SK-N-SH treated with all-trans-retinoic acid at 6 μM for 48 hours (cell line): ENCODE data around the gene CACNA2D4.

Source experiments
- ATAC-seq: fragments of 200-7000 bp; cut with Tn5 transposase; 3 replicates; pipeline ENCODE4 v1.9.1; 2020; ENCODE audit warnings: mild to moderate bottlenecking, moderate library complexity
- ARNTL ChIP-seq: fragments of 450-650 bp; formaldehyde crosslinking; IDR thresholded peaks from 2 replicates; pipeline ENCODE4 v1.5.0; 2020; ENCODE audit warnings: low read depth, mild to moderate bottlenecking, moderate library complexity, borderline replicate concordance
- BACH2 ChIP-seq: fragments of 250-450 bp; sonication (Bioruptor Pico); IDR thresholded peaks from 2 replicates; pipeline ENCODE4 v1.9.0; 2021; ENCODE audit warnings: mild to moderate bottlenecking, borderline replicate concordance
- CREB5 ChIP-seq: fragments of 250-450 bp; sonication (Bioruptor Pico); IDR thresholded peaks from 2 replicates; pipeline ENCODE4 v1.5.1; 2020; ENCODE audit warnings: low read depth, mild to moderate bottlenecking, moderate library complexity
- ESRRG ChIP-seq: fragments of 250-450 bp; sonication (Bioruptor Pico); IDR thresholded peaks from 2 replicates; pipeline ENCODE4 v1.6.1; 2021; ENCODE audit warnings: mild to moderate bottlenecking
- ISL1 ChIP-seq: fragments of 250-450 bp; sonication (Bioruptor Pico); IDR thresholded peaks from 2 replicates; pipeline ENCODE4 v2.1.2; 2022; ENCODE audit warnings: mild to moderate bottlenecking, moderate library complexity
- SNAI2 ChIP-seq: fragments of 250-450 bp; sonication (Bioruptor Pico); IDR thresholded peaks from 2 replicates; pipeline ENCODE4 v1.5.0; 2020; ENCODE audit warnings: mild to moderate bottlenecking, moderate library complexity
- TCF4 ChIP-seq: fragments of 250-450 bp; sonication (Bioruptor Pico); IDR thresholded peaks from 2 replicates; pipeline ENCODE4 v1.8.0; 2021; ENCODE audit warnings: mild to moderate bottlenecking, moderate library complexity, borderline replicate concordance
- TOX ChIP-seq: fragments of 250-450 bp; sonication (Bioruptor Pico); IDR thresholded peaks from 2 replicates; pipeline ENCODE4 v1.8.0; 2021; ENCODE audit warnings: mild to moderate bottlenecking, moderate library complexity, borderline replicate concordance
- TSHZ2 ChIP-seq: fragments of 250-450 bp; sonication (Bioruptor Pico); IDR thresholded peaks from 2 replicates; pipeline ENCODE4 v1.5.0; 2020; ENCODE audit warnings: mild to moderate bottlenecking, moderate library complexity
- ZNF565 ChIP-seq: fragments of 450-650 bp; formaldehyde crosslinking; conservative IDR thresholded peaks from 2 replicates; pipeline ENCODE4 v1.5.0; 2020; ENCODE audit warnings: low read depth, mild to moderate bottlenecking, moderate library complexity
- ZNF70 ChIP-seq: fragments of 450-650 bp; formaldehyde crosslinking; IDR thresholded peaks from 2 replicates; pipeline ENCODE4 v1.5.0; 2020; ENCODE audit warnings: mild to moderate bottlenecking, moderate library complexity
- ZNF8 ChIP-seq: fragments of 450-650 bp; formaldehyde crosslinking; IDR thresholded peaks from 2 replicates; pipeline ENCODE4 v1.5.0; 2020; ENCODE audit warnings: mild to moderate bottlenecking, moderate library complexity
- TF ChIP-seq, protein P1 (sequence below): fragments of 250-450 bp; sonication (Bioruptor Pico); IDR thresholded peaks from 2 replicates; pipeline ENCODE4 v1.8.0; 2021; ENCODE audit warnings: low read depth, mild to moderate bottlenecking, moderate library complexity, borderline replicate concordance
- TF ChIP-seq, protein P2 (sequence below): fragments of 250-450 bp; sonication (Bioruptor Pico); IDR thresholded peaks from 2 replicates; pipeline ENCODE4 v1.8.0; 2020; ENCODE audit warnings: mild to moderate bottlenecking, moderate library complexity, borderline replicate concordance
- TF ChIP-seq, protein P3 (sequence below): fragments of 250-450 bp; sonication (Bioruptor Pico); IDR thresholded peaks from 2 replicates; pipeline ENCODE4 v1.5.1; 2021; ENCODE audit warnings: mild to moderate bottlenecking, moderate library complexity

CACNA2D4 gene

DNA sequence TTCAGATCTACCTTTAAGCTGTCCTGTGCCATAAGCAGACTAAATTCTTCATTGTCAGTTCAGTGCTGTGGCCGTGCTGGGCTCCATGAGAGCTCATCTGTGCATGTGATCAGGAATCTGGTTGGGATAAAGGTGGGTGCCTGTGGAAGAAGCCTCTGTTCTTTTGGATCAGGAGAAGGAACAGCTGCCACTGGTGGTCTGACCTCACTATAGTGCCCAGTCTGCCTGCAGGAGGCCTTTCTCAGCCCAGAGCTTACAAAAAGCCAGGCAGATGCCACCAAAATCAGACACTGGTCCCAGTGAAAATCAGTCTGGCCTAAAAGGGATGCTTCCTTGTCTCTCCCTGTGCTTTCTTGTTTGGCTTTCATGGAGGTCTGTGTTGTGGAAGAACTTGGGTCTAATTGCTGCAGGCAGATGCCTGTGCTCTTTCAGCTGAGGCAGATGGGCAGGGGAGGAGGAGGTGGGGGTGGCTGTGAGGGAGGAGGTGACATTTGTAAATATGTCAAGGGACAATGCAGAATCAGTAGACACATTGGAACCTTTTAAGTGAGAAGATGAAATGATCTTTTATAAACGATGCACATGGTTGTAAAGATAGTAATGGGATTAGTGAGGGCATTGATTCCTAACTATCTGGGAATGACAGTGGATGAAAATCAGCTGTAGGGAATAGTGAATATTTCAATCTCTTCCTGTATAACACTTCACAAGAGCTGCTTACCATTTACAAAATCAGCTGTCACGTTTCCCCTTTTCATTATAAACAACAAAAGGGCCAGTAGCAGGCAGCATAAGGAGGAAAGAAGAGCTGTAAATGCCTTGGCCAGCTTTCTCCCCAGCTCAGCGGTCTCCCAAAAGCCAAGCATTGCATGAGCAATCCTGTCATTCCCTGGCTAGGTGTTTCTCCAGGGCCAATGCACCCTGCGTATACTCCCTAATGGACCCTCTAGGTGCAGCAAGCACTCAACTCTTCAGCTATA, 44.6 kb downstream of the CACNA2D4 start:
- no peak for ATAC-seq
- TF ChIP-seq SNAI2 (no peak), CREB5 (CRISPR knock-in tag) (no peak), ZNF70 (no peak)
- TF ChIP-seq, protein P1, sequence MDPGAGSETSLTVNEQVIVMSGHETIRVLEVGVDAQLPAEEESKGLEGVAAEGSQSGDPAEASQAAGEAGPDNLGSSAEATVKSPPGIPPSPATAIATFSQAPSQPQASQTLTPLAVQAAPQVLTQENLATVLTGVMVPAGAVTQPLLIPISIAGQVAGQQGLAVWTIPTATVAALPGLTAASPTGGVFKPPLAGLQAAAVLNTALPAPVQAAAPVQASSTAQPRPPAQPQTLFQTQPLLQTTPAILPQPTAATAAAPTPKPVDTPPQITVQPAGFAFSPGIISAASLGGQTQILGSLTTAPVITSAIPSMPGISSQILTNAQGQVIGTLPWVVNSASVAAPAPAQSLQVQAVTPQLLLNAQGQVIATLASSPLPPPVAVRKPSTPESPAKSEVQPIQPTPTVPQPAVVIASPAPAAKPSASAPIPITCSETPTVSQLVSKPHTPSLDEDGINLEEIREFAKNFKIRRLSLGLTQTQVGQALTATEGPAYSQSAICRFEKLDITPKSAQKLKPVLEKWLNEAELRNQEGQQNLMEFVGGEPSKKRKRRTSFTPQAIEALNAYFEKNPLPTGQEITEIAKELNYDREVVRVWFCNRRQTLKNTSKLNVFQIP (CRISPR knock-in tag): no peak

- TF ChIP-seq ARNTL (no peak), ESRRG (no peak), ISL1 (CRISPR knock-in tag) (no peak), ZNF565 (CRISPR knock-in tag) (no peak), TSHZ2 (CRISPR knock-in tag) (no peak), BACH2 (no peak), ZNF8 (CRISPR knock-in tag) (no peak), TOX (CRISPR knock-in tag) (no peak)
- TF ChIP-seq, protein P2, sequence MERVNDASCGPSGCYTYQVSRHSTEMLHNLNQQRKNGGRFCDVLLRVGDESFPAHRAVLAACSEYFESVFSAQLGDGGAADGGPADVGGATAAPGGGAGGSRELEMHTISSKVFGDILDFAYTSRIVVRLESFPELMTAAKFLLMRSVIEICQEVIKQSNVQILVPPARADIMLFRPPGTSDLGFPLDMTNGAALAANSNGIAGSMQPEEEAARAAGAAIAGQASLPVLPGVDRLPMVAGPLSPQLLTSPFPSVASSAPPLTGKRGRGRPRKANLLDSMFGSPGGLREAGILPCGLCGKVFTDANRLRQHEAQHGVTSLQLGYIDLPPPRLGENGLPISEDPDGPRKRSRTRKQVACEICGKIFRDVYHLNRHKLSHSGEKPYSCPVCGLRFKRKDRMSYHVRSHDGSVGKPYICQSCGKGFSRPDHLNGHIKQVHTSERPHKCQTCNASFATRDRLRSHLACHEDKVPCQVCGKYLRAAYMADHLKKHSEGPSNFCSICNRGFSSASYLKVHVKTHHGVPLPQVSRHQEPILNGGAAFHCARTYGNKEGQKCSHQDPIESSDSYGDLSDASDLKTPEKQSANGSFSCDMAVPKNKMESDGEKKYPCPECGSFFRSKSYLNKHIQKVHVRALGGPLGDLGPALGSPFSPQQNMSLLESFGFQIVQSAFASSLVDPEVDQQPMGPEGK (CRISPR knock-in tag): no peak
- TF ChIP-seq, all 23 proteins: peak for 0
- no peak for ATAC-seq
These were observed 46.0 kb downstream of the CACNA2D4 start for GRCh38 chr12:1872448-1872847.

DNA sequence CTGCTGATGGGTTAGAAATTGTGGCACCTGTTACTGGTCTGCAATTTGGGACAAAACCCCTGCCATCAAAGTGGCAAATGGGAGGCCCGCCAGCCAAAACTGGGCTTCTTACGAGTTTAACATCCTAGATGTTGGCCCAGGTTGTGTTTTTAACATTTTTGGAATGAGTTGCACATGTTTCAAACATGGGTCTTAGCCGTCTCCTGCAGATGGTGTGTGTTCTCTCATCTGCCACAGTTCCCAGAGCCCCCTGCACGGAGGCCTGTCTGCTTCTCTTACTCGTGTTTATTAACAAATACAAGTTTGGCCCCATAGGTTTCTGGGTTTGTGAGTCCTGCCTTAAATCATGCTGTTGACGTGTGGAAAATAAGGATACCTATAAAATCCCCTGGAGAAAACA, 46.5 kb downstream of the CACNA2D4 start:
- TF ChIP-seq, protein P3, sequence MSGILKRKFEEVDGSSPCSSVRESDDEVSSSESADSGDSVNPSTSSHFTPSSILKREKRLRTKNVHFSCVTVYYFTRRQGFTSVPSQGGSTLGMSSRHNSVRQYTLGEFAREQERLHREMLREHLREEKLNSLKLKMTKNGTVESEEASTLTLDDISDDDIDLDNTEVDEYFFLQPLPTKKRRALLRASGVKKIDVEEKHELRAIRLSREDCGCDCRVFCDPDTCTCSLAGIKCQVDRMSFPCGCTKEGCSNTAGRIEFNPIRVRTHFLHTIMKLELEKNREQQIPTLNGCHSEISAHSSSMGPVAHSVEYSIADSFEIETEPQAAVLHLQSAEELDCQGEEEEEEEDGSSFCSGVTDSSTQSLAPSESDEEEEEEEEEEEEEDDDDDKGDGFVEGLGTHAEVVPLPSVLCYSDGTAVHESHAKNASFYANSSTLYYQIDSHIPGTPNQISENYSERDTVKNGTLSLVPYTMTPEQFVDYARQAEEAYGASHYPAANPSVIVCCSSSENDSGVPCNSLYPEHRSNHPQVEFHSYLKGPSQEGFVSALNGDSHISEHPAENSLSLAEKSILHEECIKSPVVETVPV: no peak
- no peak for TF ChIP-seq SNAI2
- no peak for TF ChIP-seq TOX (CRISPR knock-in tag)
- no peak for TF ChIP-seq TCF4 (CRISPR knock-in tag)
- no peak for TF ChIP-seq ISL1 (CRISPR knock-in tag)
- TF ChIP-seq, protein P1 (CRISPR knock-in tag): no peak
- TF ChIP-seq ESRRG: no peak
- no peak for ATAC-seq
